ENCODE data around the gene ERCC3. TPM values are rescaled to one million over a fixed set of nuclear protein-coding genes. Genes with fewer than 3 reads are reported as not detected.

Gene ERCC3
- total RNA-seq, 1 experiment from 2014 or later: 52.5 TPM

DNA sequence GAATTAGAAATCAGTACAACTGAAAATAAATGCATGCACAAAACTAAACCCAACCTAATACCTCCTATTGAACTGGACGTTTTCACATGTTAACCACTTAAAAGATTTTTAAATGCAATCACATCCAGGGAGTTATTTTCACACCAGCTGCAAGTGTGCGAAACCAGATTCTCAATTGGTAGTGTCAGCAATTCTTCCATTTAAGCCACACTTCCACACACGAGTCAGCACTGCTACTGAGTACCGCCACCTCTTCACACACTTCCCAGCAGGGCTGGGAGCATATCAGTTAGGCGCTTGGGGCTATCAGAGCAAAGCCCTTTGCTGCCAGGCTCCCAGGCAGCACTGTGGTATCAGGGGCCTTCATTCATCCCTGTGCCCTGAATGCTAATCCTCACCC, 14.2 kb downstream of the ERCC3 start:
- H3K27me3 Mint-ChIP-seq (ENCODE audit: insufficient read depth, unreplicated experiment): no peaks in the 10 kb centered on the region
- no peaks in the 10 kb centered on the region for H3K9me3 ChIP-seq
- peaks cover 12% of the 10 kb centered on the region for H3K9me3 Mint-ChIP-seq (ENCODE audit: unreplicated experiment)
- H3K27ac Mint-ChIP-seq (ENCODE audit: unreplicated experiment): no peak overlapping the region
- no peak for DNase-seq
- peaks cover 74% of the 10 kb centered on the region for H3K36me3 Mint-ChIP-seq (ENCODE audit: insufficient read depth, unreplicated experiment)
- no peak overlapping the region for H3K4me3 Mint-ChIP-seq (ENCODE audit: unreplicated experiment)
- peaks cover 13% of the 10 kb centered on the region for H3K36me3 ChIP-seq (ENCODE audit: control insufficient read depth, insufficient read depth, low read length)
- intact Hi-C loops (cut with micrococcal nuclease; ENCODE audit: unreplicated experiment): no loop called here
- TF ChIP-seq, protein P1, sequence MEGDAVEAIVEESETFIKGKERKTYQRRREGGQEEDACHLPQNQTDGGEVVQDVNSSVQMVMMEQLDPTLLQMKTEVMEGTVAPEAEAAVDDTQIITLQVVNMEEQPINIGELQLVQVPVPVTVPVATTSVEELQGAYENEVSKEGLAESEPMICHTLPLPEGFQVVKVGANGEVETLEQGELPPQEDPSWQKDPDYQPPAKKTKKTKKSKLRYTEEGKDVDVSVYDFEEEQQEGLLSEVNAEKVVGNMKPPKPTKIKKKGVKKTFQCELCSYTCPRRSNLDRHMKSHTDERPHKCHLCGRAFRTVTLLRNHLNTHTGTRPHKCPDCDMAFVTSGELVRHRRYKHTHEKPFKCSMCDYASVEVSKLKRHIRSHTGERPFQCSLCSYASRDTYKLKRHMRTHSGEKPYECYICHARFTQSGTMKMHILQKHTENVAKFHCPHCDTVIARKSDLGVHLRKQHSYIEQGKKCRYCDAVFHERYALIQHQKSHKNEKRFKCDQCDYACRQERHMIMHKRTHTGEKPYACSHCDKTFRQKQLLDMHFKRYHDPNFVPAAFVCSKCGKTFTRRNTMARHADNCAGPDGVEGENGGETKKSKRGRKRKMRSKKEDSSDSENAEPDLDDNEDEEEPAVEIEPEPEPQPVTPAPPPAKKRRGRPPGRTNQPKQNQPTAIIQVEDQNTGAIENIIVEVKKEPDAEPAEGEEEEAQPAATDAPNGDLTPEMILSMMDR (IDR thresholded peaks at IDR 0.05; ENCODE audit: insufficient read depth in 1 of 2, low read depth in 1 of 2, low read length in 1 of 2, severe bottlenecking in 1 of 2, unreplicated experiment in 1 of 2): no peak
- H3K4me3 ChIP-seq (ENCODE audit: low read depth, low read length): no peak overlapping the region
- POLR2A ChIA-PET: no interaction called here
- no TSS peak for BruUV-seq (replicated peaks)
- CTCF ChIA-PET: no interaction called here
- H3K27me3 ChIP-seq (replicated peaks; ENCODE audit: control insufficient read depth, insufficient read depth, low read length): no peaks in the 10 kb centered on the region
- H3K4me1 ChIP-seq: no peaks in the 10 kb centered on the region
- no peaks in the 10 kb centered on the region for H3K4me1 Mint-ChIP-seq (ENCODE audit: low read depth, unreplicated experiment)

DNA sequence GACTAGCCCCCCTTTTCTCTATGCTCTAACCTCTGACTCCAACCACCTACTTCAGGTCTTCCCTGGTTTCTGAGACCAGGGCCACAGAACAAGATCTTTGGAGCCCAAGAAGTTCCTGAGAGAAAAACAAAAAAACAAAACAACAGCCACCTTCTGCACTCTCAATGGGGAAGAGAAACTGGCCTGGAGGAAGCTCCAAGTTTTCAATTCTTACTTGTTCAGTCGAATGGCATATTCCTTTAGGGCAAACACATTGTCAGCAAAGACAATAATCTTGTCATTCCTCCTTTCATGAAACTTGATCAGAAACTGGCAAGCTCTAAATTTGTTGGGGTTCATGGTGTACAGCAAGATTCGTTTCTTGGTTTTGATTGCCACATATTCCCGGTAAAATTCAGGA, 15.0 kb downstream of the ERCC3 start:
- TF ChIP-seq, protein P1 (IDR thresholded peaks at IDR 0.05; ENCODE audit: insufficient read depth in 1 of 2, low read depth in 1 of 2, low read length in 1 of 2, severe bottlenecking in 1 of 2, unreplicated experiment in 1 of 2): no peak
- POLR2A ChIA-PET: no interaction called here

DNA sequence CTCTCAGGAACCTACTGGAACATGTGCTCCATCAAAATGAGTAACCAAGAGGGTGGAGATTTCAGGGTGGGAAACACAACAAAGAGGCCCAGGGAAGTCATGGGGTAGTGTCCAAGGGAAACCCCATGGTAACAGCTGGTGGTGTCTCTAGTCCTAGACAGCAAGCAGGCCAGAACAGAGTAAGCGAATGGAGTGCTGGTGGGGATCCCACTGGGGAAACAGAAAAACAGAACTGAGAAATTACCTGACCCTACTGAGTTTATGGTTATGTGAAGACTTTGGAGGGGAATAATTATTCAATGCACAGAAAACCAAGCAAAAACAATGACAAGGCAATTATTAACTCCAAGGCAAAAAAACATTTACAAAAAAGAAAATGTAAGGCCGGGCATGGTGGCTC, 16.9 kb downstream of the ERCC3 start:
- intact Hi-C loops (cut with micrococcal nuclease; ENCODE audit: unreplicated experiment): no loop called here
- Histone ChIP-seq H3K9me3 (no peaks in the 10 kb centered on the region), H3K4me1 (no peaks in the 10 kb centered on the region), H3K27me3 (replicated peaks; ENCODE audit: control insufficient read depth, insufficient read depth, low read length) (no peaks in the 10 kb centered on the region), H3K4me3 (ENCODE audit: low read depth, low read length) (no peak overlapping the region), H3K36me3 (ENCODE audit: control insufficient read depth, insufficient read depth, low read length) (peaks cover 6% of the 10 kb centered on the region)
- H3K27ac Mint-ChIP-seq (ENCODE audit: unreplicated experiment): no peak overlapping the region
- TF ChIP-seq, protein P1 (IDR thresholded peaks at IDR 0.05; ENCODE audit: insufficient read depth in 1 of 2, low read depth in 1 of 2, low read length in 1 of 2, severe bottlenecking in 1 of 2, unreplicated experiment in 1 of 2): no peak
- CTCF ChIA-PET: no interaction called here
- POLR2A ChIA-PET: no interaction called here
- H3K4me1 Mint-ChIP-seq (ENCODE audit: low read depth, unreplicated experiment): no peaks in the 10 kb centered on the region
- no peak for DNase-seq
- no TSS peak for BruUV-seq (replicated peaks)
- no peaks in the 10 kb centered on the region for H3K9me3 Mint-ChIP-seq (ENCODE audit: unreplicated experiment)
- H3K36me3 Mint-ChIP-seq (ENCODE audit: insufficient read depth, unreplicated experiment): peaks cover 83% of the 10 kb centered on the region
- no peak overlapping the region for H3K4me3 Mint-ChIP-seq (ENCODE audit: unreplicated experiment)
- H3K27me3 Mint-ChIP-seq (ENCODE audit: insufficient read depth, unreplicated experiment): no peaks in the 10 kb centered on the region

More for the DNA sequence above, 15.0 kb downstream of the ERCC3 start:
- H3K4me3 Mint-ChIP-seq (ENCODE audit: unreplicated experiment): no peak overlapping the region
- peaks cover 5% of the 10 kb centered on the region for H3K9me3 Mint-ChIP-seq (ENCODE audit: unreplicated experiment)
- no peaks in the 10 kb centered on the region for H3K9me3 ChIP-seq
- CTCF ChIA-PET: no interaction called here
- H3K36me3 Mint-ChIP-seq (ENCODE audit: insufficient read depth, unreplicated experiment): peaks cover 74% of the 10 kb centered on the region
- intact Hi-C loops (cut with micrococcal nuclease; ENCODE audit: unreplicated experiment): no loop called here
- peaks cover 13% of the 10 kb centered on the region for H3K36me3 ChIP-seq (ENCODE audit: control insufficient read depth, insufficient read depth, low read length)
- H3K27ac Mint-ChIP-seq (ENCODE audit: unreplicated experiment): no peak overlapping the region
- H3K27me3 Mint-ChIP-seq (ENCODE audit: insufficient read depth, unreplicated experiment): no peaks in the 10 kb centered on the region
- no peaks in the 10 kb centered on the region for H3K4me1 Mint-ChIP-seq (ENCODE audit: low read depth, unreplicated experiment)
- no peak overlapping the region for H3K4me3 ChIP-seq (ENCODE audit: low read depth, low read length)
- no peaks in the 10 kb centered on the region for H3K27me3 ChIP-seq (replicated peaks; ENCODE audit: control insufficient read depth, insufficient read depth, low read length)
- DNase-seq: no peak
- H3K4me1 ChIP-seq: no peaks in the 10 kb centered on the region
- no TSS peak for BruUV-seq (replicated peaks)

All from Caco-2 (cell line).